ENCODE data around the gene NEFH. TPM values are rescaled to one million over a fixed set of nuclear protein-coding genes. Genes with fewer than 3 reads are reported as not detected.

Gene NEFH
- total RNA-seq (2014; rRNA removed; shearing (Covaris generic)) = not detected in 2 replicates

DNA sequence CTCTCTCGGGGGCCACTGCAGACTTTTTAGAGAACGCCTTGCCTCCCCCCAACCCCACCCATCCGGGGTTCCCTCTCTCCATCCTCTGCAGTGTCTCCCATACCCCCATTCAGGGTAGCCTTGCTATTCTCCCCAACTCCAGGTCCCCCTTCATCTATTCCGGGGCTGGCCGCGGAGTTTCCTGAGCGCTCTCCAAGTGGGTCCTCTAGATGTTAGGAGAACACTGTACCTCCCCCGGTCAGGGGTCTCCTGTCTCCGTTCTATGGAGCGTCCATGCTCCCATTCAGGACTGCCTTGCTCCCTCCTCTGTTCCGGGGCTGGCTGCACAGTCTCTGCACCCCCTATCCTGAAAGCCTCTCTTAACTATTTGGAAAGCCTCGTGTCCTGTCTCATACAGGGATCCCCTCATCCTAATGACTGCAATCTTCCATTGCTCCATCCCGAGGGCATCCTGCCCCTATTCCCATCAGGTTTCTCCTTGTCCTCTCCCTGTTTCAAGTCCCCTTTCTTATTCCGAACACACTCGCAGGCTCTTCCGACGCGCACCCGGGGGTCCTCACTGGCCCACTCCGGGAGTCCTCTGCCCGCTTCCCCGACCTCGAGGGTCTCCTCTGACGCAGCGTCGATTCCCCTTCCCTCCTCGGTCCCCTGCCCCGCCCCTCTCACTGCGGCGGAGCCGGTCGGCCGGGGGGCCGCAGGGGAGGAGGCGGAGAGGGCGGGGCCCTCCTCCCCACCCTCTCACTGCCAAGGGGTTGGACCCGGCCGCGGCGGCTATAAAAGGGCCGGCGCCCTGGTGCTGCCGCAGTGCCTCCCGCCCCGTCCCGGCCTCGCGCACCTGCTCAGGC is at the start of gene NEFH:
Gene NEFH (plus strand): TSS at position 802 of the 845 bp plus-strand sequence. CDS start 45 bp downstream, outside the sequence.

GRCh38 chr22:29438283-29438682 is 41.7 kb upstream of the NEFH start, which contains the start of gene RFPL1:
RFPL1 (plus strand) TSS chr22:29438583.

Other genes with a start within 250 kb of the NEFH start
- gene RHBDD3, start 212.2 kb upstream of the NEFH start, total RNA-seq (2014; rRNA removed; shearing (Covaris generic)) = 16.2 and 27.1 TPM in 2 replicates
- 284 and 302 TPM in 2 replicates for gene EWSR1, start 211.9 kb upstream of the NEFH start, total RNA-seq (2014; rRNA removed; shearing (Covaris generic))
- 7.9 and 11.0 TPM in 2 replicates for gene GAS2L1, start 173.6 kb upstream of the NEFH start, total RNA-seq (2014; rRNA removed; shearing (Covaris generic))
- gene RASL10A, start 164.5 kb upstream of the NEFH start, total RNA-seq (2014; rRNA removed; shearing (Covaris generic)) = 0.57 and 0.88 TPM in 2 replicates
- gene AP1B1, start 91.6 kb upstream of the NEFH start, total RNA-seq (2014; rRNA removed; shearing (Covaris generic)) = 56.7 and 61.7 TPM in 2 replicates
- gene RFPL1, start 41.6 kb upstream of the NEFH start, total RNA-seq (2014; rRNA removed; shearing (Covaris generic)) = not detected in 2 replicates
- 126 and 148 TPM in 2 replicates for gene THOC5, start 73.5 kb downstream of the NEFH start, total RNA-seq (2014; rRNA removed; shearing (Covaris generic))
- 85.7 and 98.8 TPM in 2 replicates for gene NIPSNAP1, start 100.9 kb downstream of the NEFH start, total RNA-seq (2014; rRNA removed; shearing (Covaris generic))
- 112 and 120 TPM in 2 replicates for gene NF2, start 123.4 kb downstream of the NEFH start, total RNA-seq (2014; rRNA removed; shearing (Covaris generic))
- gene CABP7, start 239.8 kb downstream of the NEFH start, total RNA-seq (2014; rRNA removed; shearing (Covaris generic)) = not detected in 2 replicates

All from A375 (cell line).